Loucy (cell line): ENCODE measurements around the gene AQP9.

ENCODE experiments used
- H2AFZ ChIP-seq: fragments of 200-600 bp; sonication (generic); 2 replicates; pipeline ENCODE4 v1.6.0; 2016; ENCODE audit warnings: antibody characterized with exemption, mild to moderate bottlenecking, low read length, moderate library complexity
- H3F3A ChIP-seq: fragments of 200-600 bp; 2 replicates; pipeline ENCODE4 v1.6.0; 2016; ENCODE audit warnings: antibody characterized with exemption, low read depth, mild to moderate bottlenecking
- H3K27me3 ChIP-seq: fragments of 200-600 bp; sonication (generic); 2 replicates; pipeline ENCODE4 v1.6.1; 2014; ENCODE audit warnings: low read length, mild to moderate bottlenecking; ENCODE audit not compliant: insufficient read depth, poor library complexity, severe bottlenecking
- H3K36me3 ChIP-seq: fragments of 200-600 bp; sonication (generic); 2 replicates; pipeline ENCODE4 v1.6.1; 2016; ENCODE audit warnings: low read length; ENCODE audit not compliant: insufficient read depth
- H3K4me1 ChIP-seq: fragments of 200-600 bp; sonication (generic); 2 replicates; pipeline ENCODE4 v1.5.1; 2014; ENCODE audit warnings: low read length, mild to moderate bottlenecking; ENCODE audit not compliant: insufficient read depth, poor library complexity, severe bottlenecking
- H3K4me2 ChIP-seq: fragments of 200-600 bp; sonication (generic); 2 replicates; pipeline ENCODE4 v1.6.0; 2014; ENCODE audit warnings: antibody characterized with exemption, low read length, low read depth, mild to moderate bottlenecking; ENCODE audit not compliant: poor library complexity, severe bottlenecking
- H3K4me3 ChIP-seq: fragments of 200-600 bp; sonication (generic); 2 replicates; pipeline ENCODE4 v1.5.1; 2014; ENCODE audit warnings: low read length, mild to moderate bottlenecking, mixed read lengths; ENCODE audit not compliant: poor library complexity, severe bottlenecking
- H3K79me2 ChIP-seq: fragments of 200-600 bp; sonication (generic); 2 replicates; pipeline ENCODE4 v1.6.1; 2014; ENCODE audit warnings: low read length; ENCODE audit not compliant: insufficient read depth
- H3K9ac ChIP-seq: fragments of 200-600 bp; sonication (generic); 2 replicates; pipeline ENCODE4 v1.6.0; 2014; ENCODE audit warnings: mild to moderate bottlenecking, low read depth, low read length, moderate library complexity; ENCODE audit not compliant: poor library complexity, severe bottlenecking
- H3K9me2 ChIP-seq: fragments of 200-600 bp; sonication (generic); replicated peaks from 2 replicates; pipeline ENCODE4 v1.6.1; 2016; ENCODE audit warnings: low read depth, low read length, mixed read lengths
- H3K9me3 ChIP-seq: fragments of 200-600 bp; sonication (generic); 2 replicates; pipeline ENCODE4 v1.6.1; 2014; ENCODE audit warnings: mild to moderate bottlenecking, antibody characterized with exemption, low read length, low read depth; ENCODE audit not compliant: insufficient read depth
- H4K20me1 ChIP-seq: fragments of 200-600 bp; sonication (generic); 2 replicates; pipeline ENCODE4 v1.6.0; 2014; ENCODE audit warnings: antibody characterized with exemption, low read length, mild to moderate bottlenecking; ENCODE audit not compliant: insufficient read depth, poor library complexity, severe bottlenecking
- CTCF ChIP-seq: fragments of 200-600 bp; sonication (generic); conservative IDR thresholded peaks from 2 replicates; pipeline ENCODE4 v1.5.1; 2014; ENCODE audit warnings: mild to moderate bottlenecking, antibody characterized with exemption, low read length
- EZH2phosphoT487 ChIP-seq: fragments of 200-600 bp; IDR thresholded peaks from 2 replicates; pipeline ENCODE4 v1.6.1; 2018; ENCODE audit warnings: antibody characterized with exemption, mild to moderate bottlenecking, moderate library complexity, borderline replicate concordance

Gene AQP9

GRCh38 chr15:58138106-58138505 is at the start of gene AQP9:
Gene AQP9 (plus strand): TSS chr15:58138381. CDS start chr15:58138566, 185 bp downstream.
- Histone ChIP-seq H3K9me2 (no peaks in the 10 kb centered on the region), H2AFZ (no peak within 1 kb of the TSS), H3K36me3 (no peaks in the 10 kb centered on the region), H3K79me2 (no peaks in the 10 kb centered on the region), H3K4me1 (no peaks in the 10 kb centered on the region), H3K4me2 (no peak within 1 kb of the TSS), H3K9ac (no peak within 1 kb of the TSS), H3K4me3 (no peak within 1 kb of the TSS), H3F3A (no peaks in the 10 kb centered on the region), H3K9me3 (no peaks in the 10 kb centered on the region), H4K20me1 (no peaks in the 10 kb centered on the region), H3K27me3 (peaks cover 41% of the 10 kb centered on the region)
- TF ChIP-seq CTCF (no peak), EZH2phosphoT487 (no peak)

GRCh38 chr15:58095415-58095814 is 42.8 kb upstream of the AQP9 start:
- H3K36me3 ChIP-seq: no peaks in the 10 kb centered on the region
- H3K79me2 ChIP-seq: no peaks in the 10 kb centered on the region
- H3K4me3 ChIP-seq: no peak overlapping the region
- H3F3A ChIP-seq: no peaks in the 10 kb centered on the region
- TF ChIP-seq CTCF (no peak), EZH2phosphoT487 (no peak)
- peaks cover 18% of the 10 kb centered on the region for H3K27me3 ChIP-seq
- no peaks in the 10 kb centered on the region for H3K9me2 ChIP-seq
- H3K9ac ChIP-seq: no peak overlapping the region
- no peak overlapping the region for H2AFZ ChIP-seq
- no peaks in the 10 kb centered on the region for H3K9me3 ChIP-seq
- H3K4me1 ChIP-seq: no peaks in the 10 kb centered on the region
- H4K20me1 ChIP-seq: no peaks in the 10 kb centered on the region
- no peak overlapping the region for H3K4me2 ChIP-seq

GRCh38 chr15:58096529-58097084 is 41.6 kb upstream of the AQP9 start:
- TF ChIP-seq CTCF (no peak), EZH2phosphoT487 (no peak)
- Histone ChIP-seq H4K20me1 (no peaks in the 10 kb centered on the region), H3K27me3 (peaks cover 21% of the 10 kb centered on the region), H3K9me2 (0 out of 2 replicates have a peak, but pooled peaks cover 2% of the 10 kb centered on the region), H3K36me3 (no peaks in the 10 kb centered on the region), H3K9me3 (no peaks in the 10 kb centered on the region), H2AFZ (no peak overlapping the region), H3K4me3 (no peak overlapping the region), H3F3A (no peaks in the 10 kb centered on the region), H3K9ac (no peak overlapping the region), H3K4me2 (no peak overlapping the region), H3K4me1 (no peaks in the 10 kb centered on the region), H3K79me2 (no peaks in the 10 kb centered on the region)
